ENCODE measurements around the gene ZNF747.
A peak's percentile ranks its signal among the peaks of the same experiment; 100 is the strongest.

ZNF747 gene

GRCh38 chr16:30511509-30511908 is 23.1 kb downstream of the ZNF747 start:
- H3K4me3 ChIP-seq (ENCODE audit: low read depth, low read length): no peak overlapping the region
- H3K27me3 ChIP-seq (ENCODE audit: insufficient read depth, low read depth, severe bottlenecking): no peaks in the 10 kb centered on the region
- H3K9me3 ChIP-seq (ENCODE audit: severe bottlenecking): no peaks in the 10 kb centered on the region
- no peak for TF ChIP-seq CTCF (IDR thresholded peaks at IDR 0.05; ENCODE audit: low read depth, low read length)
- DNase-seq: no peak
- no peaks in the 10 kb centered on the region for H3K36me3 ChIP-seq
- no peak overlapping the region for H3K27ac ChIP-seq

GRCh38 chr16:30510376-30510938 is 24.2 kb downstream of the ZNF747 start:
- Histone ChIP-seq H3K36me3 (no peaks in the 10 kb centered on the region), H3K9me3 (ENCODE audit: severe bottlenecking) (no peaks in the 10 kb centered on the region), H3K4me3 (ENCODE audit: low read depth, low read length) (no peak overlapping the region), H3K27me3 (ENCODE audit: insufficient read depth, low read depth, severe bottlenecking) (no peaks in the 10 kb centered on the region), H3K27ac (no peak overlapping the region)
- DNase-seq: no peak
- TF ChIP-seq CTCF (IDR thresholded peaks at IDR 0.05; ENCODE audit: low read depth, low read length): no peak

- Histone ChIP-seq H3K27me3 (ENCODE audit: insufficient read depth, low read depth, severe bottlenecking) (no peaks in the 10 kb centered on the region), H3K4me3 (ENCODE audit: low read depth, low read length) (no peak overlapping the region), H3K27ac (no peak overlapping the region), H3K36me3 (no peaks in the 10 kb centered on the region), H3K9me3 (ENCODE audit: severe bottlenecking) (no peaks in the 10 kb centered on the region)
- TF ChIP-seq CTCF (IDR thresholded peaks at IDR 0.05; ENCODE audit: low read depth, low read length): no peak
- DNase-seq: no peak
Measured at GRCh38 chr16:30509081-30509765, 25.4 kb downstream of the ZNF747 start.

GRCh38 chr16:30503403-30504296 is 31.0 kb downstream of the ZNF747 start:
- Histone ChIP-seq H3K36me3 (no peaks in the 10 kb centered on the region), H3K9me3 (ENCODE audit: severe bottlenecking) (no peaks in the 10 kb centered on the region), H3K27me3 (ENCODE audit: insufficient read depth, low read depth, severe bottlenecking) (no peaks in the 10 kb centered on the region), H3K27ac (no peak overlapping the region), H3K4me3 (ENCODE audit: low read depth, low read length) (no peak overlapping the region)
- no peak for TF ChIP-seq CTCF (IDR thresholded peaks at IDR 0.05; ENCODE audit: low read depth, low read length)
- no peak for DNase-seq

- Histone ChIP-seq H3K9me3 (ENCODE audit: severe bottlenecking) (no peaks in the 10 kb centered on the region), H3K4me3 (ENCODE audit: low read depth, low read length) (peak overlapping the region; percentile 38), H3K36me3 (no peaks in the 10 kb centered on the region), H3K27ac (0 out of 2 replicates have a peak overlapping the region, but pooled peaks have one; percentile 12), H3K27me3 (ENCODE audit: insufficient read depth, low read depth, severe bottlenecking) (no peaks in the 10 kb centered on the region)
- TF ChIP-seq CTCF (IDR thresholded peaks at IDR 0.05; ENCODE audit: low read depth, low read length): no peak
- DNase-seq: peak; percentile 41
Measured at GRCh38 chr16:30499284-30499683, 35.4 kb downstream of the ZNF747 start.
